ENCODE results near the gene GRN.
A peak's percentile ranks its signal among the peaks of the same experiment; 100 is the strongest.

Gene GRN

GRCh38 chr17:44344939-44345453 is at the start of gene GRN:
Gene GRN, plus strand, starts transcription at chr17:44345302. Its CDS starts 3,863 bp downstream, at chr17:44349165.
- peak; percentile 90 for DNase-seq

GRCh38 chr17:44297975-44298374 is 47.1 kb upstream of the GRN start:
- DNase-seq, result no peak

DNA sequence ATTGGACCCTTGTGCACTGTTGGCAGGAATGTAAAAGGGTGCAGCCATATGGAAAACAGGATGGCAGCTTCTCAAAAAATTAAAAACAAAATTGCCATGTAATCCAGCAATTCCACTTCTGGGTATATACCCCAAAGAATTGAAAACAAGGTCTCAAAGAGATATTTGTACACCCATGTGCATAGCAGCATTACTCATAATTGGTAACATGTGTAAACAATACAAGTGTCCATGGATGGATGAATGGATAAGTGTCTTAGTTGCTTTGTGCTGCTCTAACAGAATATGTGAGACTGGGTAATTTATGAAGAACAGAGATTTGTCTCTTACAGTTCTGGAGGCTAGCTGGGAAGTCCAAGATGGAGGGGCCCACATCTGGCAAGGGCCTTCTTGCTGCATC is 40.5 kb upstream of the GRN start:
- no peak for DNase-seq

DNA sequence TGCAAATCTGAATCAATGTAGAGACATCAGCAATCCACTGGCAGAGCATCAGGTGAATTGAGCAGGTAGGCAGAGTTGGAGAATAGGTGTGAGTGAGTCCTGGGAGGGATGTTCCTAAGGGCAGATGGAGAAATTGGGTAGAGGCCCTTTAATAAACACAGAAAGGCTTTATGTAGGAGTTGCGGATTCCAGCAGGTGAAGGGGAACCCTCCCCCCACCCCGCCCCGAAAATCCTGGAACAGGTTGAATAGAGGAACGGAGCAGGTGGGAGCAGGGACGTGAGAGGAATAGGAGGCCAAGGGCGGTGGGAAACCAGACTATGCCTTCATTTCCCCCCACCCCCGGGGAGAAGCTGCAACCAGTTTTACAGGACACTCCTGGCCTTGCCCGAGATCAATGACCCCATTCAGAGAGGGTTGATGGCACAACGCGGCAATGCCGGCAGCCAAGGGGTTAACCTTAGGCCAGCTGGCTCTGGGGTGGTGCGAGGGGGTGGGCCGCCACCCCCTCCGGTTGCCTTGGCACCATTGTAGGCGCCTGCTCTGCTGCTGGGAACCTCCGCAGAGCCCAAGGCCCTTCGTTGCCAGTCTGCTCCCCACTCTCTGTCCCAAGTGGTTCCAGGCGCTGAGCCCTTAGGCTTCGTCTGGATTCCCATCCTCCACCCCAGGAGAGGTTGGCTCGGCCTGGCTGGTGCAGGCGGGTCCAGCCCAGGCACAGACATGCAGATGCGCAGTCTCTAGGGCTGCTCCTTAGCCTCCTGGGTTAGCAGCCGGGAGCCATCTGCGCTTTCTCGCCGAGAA is 37.5 kb upstream of the GRN start:
- DNase-seq, result no peak

DNA sequence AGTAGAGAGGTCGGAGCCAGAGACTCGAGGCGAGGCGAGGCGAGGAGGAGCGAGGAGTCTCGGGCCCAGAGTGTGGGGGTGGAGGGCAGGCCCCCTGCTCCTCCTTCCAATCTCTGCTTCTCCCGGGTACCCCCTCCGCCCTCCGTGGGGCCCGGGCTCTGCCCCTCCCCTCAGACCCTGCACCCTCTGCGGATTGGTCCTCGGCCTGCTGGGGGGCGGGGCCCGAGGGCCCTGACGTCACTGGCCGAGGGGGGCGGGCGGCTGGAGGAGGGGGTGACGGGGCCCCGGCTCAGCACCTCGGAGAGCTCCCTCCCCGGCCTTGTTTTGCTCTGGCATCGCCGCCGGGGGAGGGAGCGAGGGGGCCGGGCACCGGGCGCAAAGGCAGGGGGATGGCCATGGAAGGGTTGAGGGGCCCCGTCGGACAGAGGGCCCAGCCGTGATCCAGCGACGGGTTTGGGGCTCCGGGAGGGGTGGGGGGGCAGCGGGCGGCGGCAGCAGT is 36.7 kb upstream of the GRN start, which contains the start of gene RUNDC3A:
TSS of gene RUNDC3A (plus strand) at position 282 of the 499 bp plus-strand sequence. CDS start 232 bp downstream, outside the sequence.
- DNase-seq, result peak; percentile 89

DNA sequence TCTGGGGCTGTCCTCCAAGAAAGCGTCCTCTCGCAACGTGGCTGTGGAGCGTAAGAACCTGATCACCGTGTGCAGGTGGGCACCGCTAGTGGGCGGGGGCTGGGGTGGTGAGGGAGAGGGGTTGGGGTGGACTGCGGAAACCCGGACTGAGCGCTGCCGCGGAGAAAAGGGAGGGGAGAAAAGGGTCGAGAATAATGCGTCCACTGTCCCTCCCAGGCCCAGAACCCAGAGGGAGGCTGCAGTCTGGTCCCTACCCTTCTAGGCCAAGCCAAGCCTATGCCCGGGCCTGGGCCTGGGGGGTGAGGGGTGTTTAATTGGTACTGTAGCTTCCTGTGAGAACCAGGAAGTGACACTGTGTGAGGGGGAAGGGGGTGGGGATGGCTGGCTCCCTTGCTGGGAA is 36.2 kb upstream of the GRN start:
- DNase-seq, result no peak

GRCh38 chr17:44309472-44309871 is 35.6 kb upstream of the GRN start:
- no peak for DNase-seq

GRCh38 chr17:44310188-44310587 is 34.9 kb upstream of the GRN start:
- no peak for DNase-seq

DNA sequence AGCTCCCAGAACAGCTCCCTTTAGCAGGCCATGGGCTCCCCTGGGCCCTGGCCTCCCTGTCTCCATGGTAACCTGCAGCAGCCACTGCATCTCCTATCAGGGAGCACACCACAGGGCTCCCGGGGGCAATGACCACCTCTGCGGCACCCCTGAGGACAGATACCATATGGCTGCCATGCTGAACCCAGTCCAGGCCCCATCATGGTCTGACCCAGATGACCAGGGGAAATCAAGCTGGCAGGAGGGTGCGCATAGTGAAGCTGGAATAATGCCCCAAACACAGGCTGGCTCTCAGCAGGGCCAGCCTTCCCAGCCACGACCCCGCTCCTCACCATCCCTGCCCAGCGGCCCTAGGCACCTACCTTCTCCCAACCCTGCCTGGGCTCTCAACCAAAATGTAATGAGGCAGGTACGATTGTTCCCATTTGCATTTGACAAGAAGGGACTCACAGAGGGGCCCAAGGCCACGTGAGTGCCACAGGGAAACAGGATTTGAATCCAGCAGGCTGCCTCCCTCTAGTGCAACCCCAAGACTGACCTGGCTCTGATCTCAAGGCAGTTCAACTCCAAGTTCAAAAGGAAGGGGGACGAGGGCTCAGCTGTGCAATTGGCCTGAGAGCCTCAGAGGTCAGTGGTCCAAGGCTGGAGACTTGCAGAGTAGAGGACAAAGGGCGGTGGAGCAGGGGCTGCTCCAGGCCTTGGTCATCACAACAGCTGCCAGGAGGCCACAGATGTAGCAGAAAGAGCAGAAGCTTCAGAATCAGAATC is 34.3 kb upstream of the GRN start:
- no peak for DNase-seq

DNA sequence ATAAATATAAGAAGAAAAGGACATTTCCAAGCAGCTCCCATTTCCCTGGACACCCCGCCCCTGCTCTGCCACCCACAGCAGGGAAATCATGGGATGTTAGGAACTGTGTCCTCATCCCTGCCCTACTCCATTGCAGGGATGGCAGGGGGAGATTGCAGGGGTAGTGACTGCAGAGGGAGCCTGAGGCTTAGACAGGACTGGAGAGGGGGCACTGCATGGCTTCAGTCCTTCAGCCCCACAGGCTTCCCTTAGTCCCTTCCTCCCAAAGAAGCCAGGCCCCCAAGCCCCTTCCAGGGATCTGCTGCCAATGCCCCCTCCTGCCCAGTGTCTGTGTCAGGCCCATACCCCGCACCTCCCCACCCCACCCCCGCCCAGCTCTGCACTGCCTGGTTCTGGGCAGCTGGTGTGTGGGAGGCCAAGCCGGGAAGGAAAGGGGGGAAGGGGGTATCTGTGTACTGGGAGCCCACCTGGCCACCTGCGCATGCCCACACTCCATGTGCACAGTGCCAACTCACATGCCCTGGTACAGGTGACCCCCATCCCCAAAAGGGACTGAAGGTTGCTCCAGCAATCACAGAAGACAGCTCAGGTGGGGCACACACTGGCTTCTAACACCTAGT is 33.4 kb upstream of the GRN start:
- DNase-seq, result no peak

DNA sequence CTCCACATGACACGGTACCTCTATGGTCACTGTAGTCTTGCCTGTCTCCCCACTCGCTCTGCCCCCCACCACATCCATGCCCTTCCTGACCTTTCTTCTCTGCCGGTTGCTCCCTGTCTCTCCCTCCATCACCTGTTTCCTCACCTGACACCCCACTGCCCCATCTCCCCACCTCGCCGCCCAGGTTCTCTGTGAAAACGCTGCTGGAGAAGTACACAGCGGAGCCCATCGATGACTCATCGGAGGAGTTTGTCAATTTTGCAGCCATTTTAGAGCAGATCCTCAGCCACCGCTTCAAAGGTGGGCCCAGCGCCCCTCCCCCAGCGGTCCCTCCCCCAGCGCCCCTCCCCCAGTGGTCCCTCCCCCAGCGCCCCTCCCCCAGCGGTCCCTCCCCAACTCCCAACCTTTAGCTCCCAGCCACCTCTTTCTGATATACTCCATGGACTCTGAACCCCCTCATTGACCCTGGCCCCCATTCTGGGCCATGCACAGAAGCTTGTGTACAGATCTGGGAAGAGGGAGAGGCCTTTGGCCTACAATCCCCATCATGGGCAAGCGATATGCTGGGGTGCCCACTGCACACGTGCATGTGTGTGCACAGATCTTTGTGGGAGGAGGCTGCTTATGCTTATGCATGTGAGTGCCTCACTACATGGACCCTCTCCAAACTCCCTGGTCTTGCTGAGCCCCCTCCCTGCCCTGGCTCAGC is 32.6 kb upstream of the GRN start:
- DNase-seq, result no peak

- no peak for DNase-seq
Measured at GRCh38 chr17:44314031-44314430, 31.1 kb upstream of the GRN start.

GRCh38 chr17:44314524-44314868 is 30.6 kb upstream of the GRN start:
- DNase-seq, result no peak

DNA sequence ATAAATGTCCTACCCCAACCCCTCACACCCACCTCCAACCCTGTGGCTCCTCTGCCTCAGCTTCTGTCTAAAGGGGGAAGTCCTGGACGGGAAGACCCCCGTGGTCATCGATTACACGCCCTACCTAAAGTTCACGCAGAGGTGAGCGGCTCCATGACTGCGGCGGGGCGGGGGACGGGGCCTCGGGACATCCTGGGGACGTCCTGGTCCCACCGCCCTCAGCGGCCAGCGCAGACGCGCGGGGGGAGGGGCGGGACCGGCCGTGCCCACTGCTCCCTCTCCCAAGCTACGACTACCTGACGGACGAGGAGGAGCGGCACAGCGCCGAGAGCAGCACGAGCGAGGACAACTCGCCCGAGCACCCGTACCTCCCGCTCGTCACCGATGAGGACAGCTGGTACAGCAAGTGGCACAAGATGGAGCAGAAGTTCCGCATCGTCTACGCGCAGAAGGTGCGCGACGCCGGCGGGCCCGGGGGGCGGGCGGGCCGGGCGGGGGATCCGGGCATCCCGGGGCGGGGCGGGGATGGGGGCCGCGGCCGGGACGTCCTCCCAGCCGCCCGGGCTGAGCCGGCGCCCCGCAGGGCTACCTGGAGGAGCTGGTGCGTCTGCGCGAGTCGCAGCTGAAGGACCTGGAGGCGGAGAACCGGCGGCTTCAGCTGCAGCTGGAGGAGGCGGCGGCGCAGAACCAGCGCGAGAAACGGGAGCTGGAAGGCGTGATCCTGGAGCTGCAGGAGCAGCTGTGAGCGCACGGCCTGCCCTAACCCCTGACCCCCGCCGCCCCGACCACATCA is 30.0 kb upstream of the GRN start:
- DNase-seq, result peak; percentile 35

DNA sequence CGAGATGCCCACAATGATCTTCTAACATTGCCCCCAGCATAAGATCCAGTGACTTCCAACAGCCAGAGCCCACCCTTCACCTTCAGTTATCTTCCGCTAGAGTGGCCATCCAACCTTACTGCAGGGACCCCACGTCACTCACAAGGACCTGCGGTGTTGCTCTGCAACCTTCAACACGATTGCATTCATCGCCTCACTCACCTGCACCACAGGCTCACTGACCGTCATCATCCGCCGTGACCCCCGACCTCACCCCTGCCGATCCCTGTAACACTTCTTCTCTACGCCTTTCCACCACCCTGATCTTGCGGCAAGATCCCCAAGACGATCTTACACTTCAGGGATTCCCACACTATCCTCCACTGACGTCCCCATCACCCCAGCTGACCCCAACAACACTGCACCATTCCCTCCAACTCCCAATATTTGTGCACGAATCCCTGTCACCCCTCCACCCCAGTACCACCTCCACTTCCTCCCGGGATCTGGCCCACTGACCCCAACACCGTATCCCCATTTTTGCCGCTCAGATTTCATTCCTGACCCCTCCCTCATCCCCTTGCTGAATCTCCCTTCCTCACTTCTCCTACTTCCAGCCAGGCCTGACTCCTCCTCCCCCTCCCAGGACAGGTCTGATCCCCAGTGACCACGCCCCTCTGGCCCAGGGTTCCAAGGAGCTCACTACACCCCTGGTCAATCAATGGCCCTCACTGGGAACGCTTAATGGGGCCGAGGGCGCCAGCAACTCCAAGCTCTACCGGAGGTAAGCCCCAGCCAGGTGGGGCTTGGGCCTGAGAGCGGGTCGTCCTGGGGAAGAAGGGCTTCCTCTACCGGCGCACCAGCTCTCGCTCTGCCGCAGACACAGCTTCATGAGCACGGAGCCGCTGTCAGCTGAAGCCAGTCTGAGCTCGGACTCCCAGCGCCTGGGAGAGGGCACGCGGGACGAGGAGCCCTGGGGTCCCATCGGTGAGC is 29.1 kb upstream of the GRN start:
- DNase-seq, result no peak

DNA sequence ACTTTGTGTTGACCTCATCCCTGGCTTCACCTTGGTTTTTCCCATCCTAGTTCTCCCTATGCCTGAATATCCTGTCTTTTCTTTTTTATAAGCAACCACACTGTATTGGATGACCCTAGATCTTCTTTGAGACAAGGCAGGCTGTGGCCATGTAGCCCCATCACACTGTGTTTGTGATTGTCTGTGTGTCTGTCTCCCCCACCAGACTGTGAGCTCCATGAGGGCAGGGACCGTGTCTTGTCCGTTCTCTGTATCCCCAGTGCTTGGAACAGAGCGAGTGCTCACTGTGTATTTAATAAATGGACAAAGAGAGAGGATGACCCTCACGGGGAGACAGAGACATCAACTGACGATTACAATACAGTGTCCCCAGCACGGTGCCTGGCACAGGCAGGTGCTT is 27.6 kb upstream of the GRN start:
- DNase-seq, result no peak

- DNase-seq, result no peak
Measured at GRCh38 chr17:44318077-44318892, 26.8 kb upstream of the GRN start.

DNA sequence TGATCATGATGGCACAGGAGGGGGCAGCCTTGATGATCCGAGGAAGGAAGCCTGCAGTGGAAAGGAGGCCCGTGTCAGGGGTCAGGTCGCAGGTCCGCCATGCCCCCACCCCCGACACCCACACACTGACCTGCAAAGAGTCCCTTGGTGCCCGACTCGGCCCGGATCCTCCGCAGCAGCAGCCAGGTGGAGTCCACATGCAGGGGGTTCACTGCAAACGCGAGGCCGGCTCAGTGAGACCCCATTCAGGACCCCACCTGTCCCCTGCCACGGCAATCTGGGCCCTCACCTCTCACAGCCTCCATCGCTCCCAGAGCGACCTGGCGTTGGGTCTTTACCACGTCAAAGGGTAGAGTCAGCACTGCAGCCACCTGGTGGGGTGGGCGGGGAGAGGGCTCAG is 25.0 kb upstream of the GRN start:
- no peak for DNase-seq

- no peak for DNase-seq
Measured at GRCh38 chr17:44321246-44322120, 23.6 kb upstream of the GRN start.

Measured in CD4-positive, alpha-beta T cell treated with Interleukin-10 for 1 hour (primary cell).